A549 (cell line): ENCODE measurements around the gene PCDHB3. TPM values are rescaled to one million over a fixed set of nuclear protein-coding genes. Genes with fewer than 3 reads are reported as not detected.
A peak's percentile ranks its signal among the peaks of the same experiment; 100 is the strongest.

Experiments used
- ATAC-seq, 2 experiments: fragments of 200-7000 bp in 1 of 2; fragments of >200 bp in 1 of 2; cut with Nextera tagmentation in 1 of 2; cut with Tn5 transposase in 1 of 2; 3 replicates each; pipeline versions ENCODE4 v1.8.0 to v1.9.1; 2018 to 2020; ENCODE audit warnings: mild to moderate bottlenecking in 1 of 2, moderate library complexity in 1 of 2
- CTCF ChIA-PET: fragments of 300-600 bp; sonication (Branson Sonifier 250); formaldehyde crosslinking; extraction: SDS; loops from one replicate; lab custom pipeline; 2021; ENCODE audit warnings: antibody characterized with exemption, inconsistent platforms; lab: Yijun Ruan, JAX
- POLR2A ChIA-PET: fragments of 350-600 bp; formaldehyde crosslinking; extraction: SDS; loops from one replicate; lab custom pipeline; 2021; ENCODE audit warnings: antibody characterized with exemption, inconsistent platforms; lab: Yijun Ruan, JAX
- DNase-seq, 2 experiments: peaks; one replicate each; pipeline versions ENCODE4 v3.0.0 to v3.0.0-alpha.2; 2011 to 2016; ENCODE audit warnings: low read depth in 1 of 2, low spot score in 1 of 2
- FAIRE-seq: peaks from 2 replicates; lab custom pipeline; 2011; peaks lifted over from hg19 to GRCh38; lab: Jason Lieb, UNC
- H3K27ac ChIP-seq, 2 experiments: fragments of >200 bp; sonication (Bioruptor Twin); formaldehyde crosslinking; 3 replicates each; pipeline ENCODE4 v1.5.1; 2016 to 2017
- H3K4me1 ChIP-seq: fragments of >200 bp; sonication (Bioruptor Twin); formaldehyde crosslinking; 3 replicates; pipeline ENCODE4 v1.6.1; 2016
- H3K4me2 ChIP-seq: fragments of >200 bp; sonication (Bioruptor Twin); formaldehyde crosslinking; 3 replicates; pipeline ENCODE4 v1.6.1; 2016
- H3K4me3 ChIP-seq: fragments of >200 bp; sonication (Bioruptor Twin); formaldehyde crosslinking; 3 replicates; pipeline ENCODE4 v1.5.1; 2016
- H3K9me3 ChIP-seq: fragments of >200 bp; sonication (Bioruptor Twin); formaldehyde crosslinking; 3 replicates; pipeline ENCODE4 v1.6.1; 2016
- CEBPB ChIP-seq, 2 experiments: fragments of >200 bp in 1 of 2; sonication (Bioruptor Twin) in 1 of 2; formaldehyde crosslinking in 1 of 2; IDR thresholded peaks; 2 replicates each; pipeline ENCODE4 v1.6.1; 2012 to 2016
- ELK1 ChIP-seq: fragments of 150-350 bp; IDR thresholded peaks from 2 replicates; pipeline ENCODE4 v1.6.1; 2014; ENCODE audit warnings: low read depth, mild to moderate bottlenecking, low read length
- FOSL2 ChIP-seq, 2 experiments: fragments of 450-650 bp in 1 of 2; fragments of >200 bp in 1 of 2; sonication (Bioruptor Twin) in 1 of 2; formaldehyde crosslinking; IDR thresholded peaks; 2 replicates each; pipeline versions ENCODE4 v1.5.0 to v1.6.1; 2016 to 2020; ENCODE audit warnings: mild to moderate bottlenecking in 1 of 2, moderate library complexity in 1 of 2
- HEYL ChIP-seq: fragments of 250-450 bp; sonication (Bioruptor Pico); IDR thresholded peaks from 2 replicates; pipeline ENCODE4 v1.8.0; 2021; ENCODE audit warnings: mild to moderate bottlenecking, moderate library complexity
- HOXA7 ChIP-seq: fragments of 250-450 bp; sonication (Bioruptor Pico); IDR thresholded peaks from 2 replicates; pipeline ENCODE4 v1.5.0; 2020; ENCODE audit warnings: mild to moderate bottlenecking, moderate library complexity
- KDM5A ChIP-seq: fragments of 200-600 bp; sonication (generic); IDR thresholded peaks from 2 replicates; pipeline ENCODE4 v1.6.1; 2016; ENCODE audit warnings: antibody characterized with exemption, mild to moderate bottlenecking
- MYC ChIP-seq: IDR thresholded peaks from 2 replicates; pipeline ENCODE4 v1.6.1; 2012; ENCODE audit warnings: mild to moderate bottlenecking, inconsistent platforms, low read length, improper control_type of control experiment, borderline replicate concordance
- NPAS2 ChIP-seq: fragments of 250-450 bp; sonication (Bioruptor Pico); IDR thresholded peaks from 2 replicates; pipeline ENCODE4 v1.8.0; 2022; ENCODE audit warnings: mild to moderate bottlenecking, moderate library complexity, borderline replicate concordance
- RAD21 ChIP-seq, 2 experiments: fragments of >200 bp in 1 of 2; sonication (Bioruptor Twin) in 1 of 2; formaldehyde crosslinking in 1 of 2; IDR thresholded peaks in 1 of 2; conservative IDR thresholded peaks in 1 of 2; 2 replicates in 1 of 2; 3 replicates in 1 of 2; pipeline ENCODE4 v1.6.1; 2012 to 2018; ENCODE audit warnings: inconsistent platforms in 1 of 2
- RCOR1 ChIP-seq: fragments of 150-350 bp; IDR thresholded peaks from 2 replicates; pipeline ENCODE4 v1.6.1; 2014; ENCODE audit warnings: antibody characterized with exemption, low read length, low read depth
- SMC3 ChIP-seq: fragments of >200 bp; sonication (Bioruptor Twin); formaldehyde crosslinking; IDR thresholded peaks from 3 replicates; pipeline ENCODE4 v1.6.1; 2018; ENCODE audit warnings: inconsistent platforms
- TFCP2L1 ChIP-seq: fragments of 250-450 bp; sonication (Bioruptor Pico); IDR thresholded peaks from 2 replicates; pipeline ENCODE4 v1.5.0; 2021; ENCODE audit warnings: mild to moderate bottlenecking
- TP53 ChIP-seq: fragments of 250-450 bp; sonication (Bioruptor Pico); IDR thresholded peaks from 2 replicates; pipeline ENCODE4 v1.5.0; 2021; ENCODE audit warnings: mild to moderate bottlenecking, moderate library complexity
- ZC3H11A ChIP-seq: fragments of 450-650 bp; IDR thresholded peaks from 2 replicates; pipeline ENCODE4 v1.6.1; 2014; ENCODE audit warnings: antibody characterized with exemption, mild to moderate bottlenecking
- ZSCAN20 ChIP-seq: fragments of 250-450 bp; sonication (Bioruptor Pico); IDR thresholded peaks from 2 replicates; pipeline ENCODE4 v1.8.0; 2022; ENCODE audit warnings: mild to moderate bottlenecking, moderate library complexity
- WGBS: methylation state at CpG from one replicate; pipeline ENCODE4 v1.1.6; 2017; ENCODE audit errors: missing lambda C conversion rate; 5-methylcytosine and 5-hydroxymethylcytosine counted together
- polyA minus RNA-seq: library from RNA; depleted of rRNA, polyadenylated mRNA; stranded (reverse); fragments of >200 nt; gene quantifications from 2 replicates; pipeline ENCODE4 v1.2.3, GENCODE V29; 2011; rRNA and poly(A)+ RNA removed
- polyA plus RNA-seq, 4 experiments: library from polyadenylated mRNA; depleted of rRNA in 3 of 4; stranded (reverse); fragments of >200 nt; fragmentation: RNase III in 1 of 4; extraction: RNeasy Plus Mini Kit Qiagen cat#74134 plus additional on column Dnase treatment in 1 of 4; gene quantifications; 2 replicates in 3 of 4; 3 replicates in 1 of 4; pipeline ENCODE4 v1.2.3, GENCODE V29; 2011 to 2017
- TF ChIP-seq, protein P1 (sequence below): fragments of >200 bp; sonication (Bioruptor Twin); formaldehyde crosslinking; IDR thresholded peaks from 3 replicates; pipeline ENCODE4 v1.5.1; 2016
- TF ChIP-seq, protein P2 (sequence below): fragments of 200-600 bp; sonication (generic); IDR thresholded peaks from 2 replicates; pipeline ENCODE4 v1.6.1; 2016; ENCODE audit warnings: antibody characterized with exemption, mild to moderate bottlenecking, moderate library complexity
- TF ChIP-seq, protein P3 (sequence below): IDR thresholded peaks from 2 replicates; pipeline ENCODE4 v1.6.1; 2012; ENCODE audit warnings: low read depth, borderline replicate concordance
- TF ChIP-seq, protein P4 (sequence below): fragments of >200 bp; sonication (Bioruptor Twin); formaldehyde crosslinking; IDR thresholded peaks from 3 replicates; pipeline ENCODE4 v1.6.1; 2016

Gene PCDHB3
- polyA plus RNA-seq (2011; rRNA removed), result 0.09 and 0.10 TPM in 2 replicates
- 0.01 and 0.04 TPM in 2 replicates for polyA plus RNA-seq (2012; cell fraction: cytosol; rRNA removed)
- polyA plus RNA-seq (2012; cell fraction: nucleus; rRNA removed), result 0.09 and 0.26 TPM in 2 replicates
- polyA plus RNA-seq (2017; fragmentation: RNase III; extraction: RNeasy Plus Mini Kit Qiagen cat#74134 plus additional on column Dnase treatment), result 0.03 to 0.06 TPM (median 0.03 TPM) in 3 replicates
- 1.0 and 1.9 TPM in 2 replicates for polyA minus RNA-seq

- 65% methylated on average over 19 of the region's 19 CpGs for WGBS
- FAIRE-seq (no peak), DNase-seq (peak in 1 of 2 experiments; percentile 20), ATAC-seq (no peak)
- Histone ChIP-seq H3K4me1 (no peaks in the 10 kb centered on the region), H3K9me3 (peaks cover 19% of the 10 kb centered on the region), H3K4me2 (no peak within 1 kb of the TSS), H3K4me3 (no peak within 1 kb of the TSS), H3K27ac (no peak within 1 kb of the TSS)
- ChIA-PET CTCF (interaction anchor here (1.4 kb wide), 1 partner anchor 231 kb away, joined by 3 read pairs; the partner anchor contains the start of gene PCDHA11), POLR2A (no interaction called here)
- TF ChIP-seq NPAS2 (CRISPR knock-in tag), result no peak
- TF ChIP-seq RAD21 (conservative IDR thresholded peaks at IDR 0.05 in 1 of 2, IDR thresholded peaks at IDR 0.05 in 1 of 2), result no peak
- TF ChIP-seq, protein P1, sequence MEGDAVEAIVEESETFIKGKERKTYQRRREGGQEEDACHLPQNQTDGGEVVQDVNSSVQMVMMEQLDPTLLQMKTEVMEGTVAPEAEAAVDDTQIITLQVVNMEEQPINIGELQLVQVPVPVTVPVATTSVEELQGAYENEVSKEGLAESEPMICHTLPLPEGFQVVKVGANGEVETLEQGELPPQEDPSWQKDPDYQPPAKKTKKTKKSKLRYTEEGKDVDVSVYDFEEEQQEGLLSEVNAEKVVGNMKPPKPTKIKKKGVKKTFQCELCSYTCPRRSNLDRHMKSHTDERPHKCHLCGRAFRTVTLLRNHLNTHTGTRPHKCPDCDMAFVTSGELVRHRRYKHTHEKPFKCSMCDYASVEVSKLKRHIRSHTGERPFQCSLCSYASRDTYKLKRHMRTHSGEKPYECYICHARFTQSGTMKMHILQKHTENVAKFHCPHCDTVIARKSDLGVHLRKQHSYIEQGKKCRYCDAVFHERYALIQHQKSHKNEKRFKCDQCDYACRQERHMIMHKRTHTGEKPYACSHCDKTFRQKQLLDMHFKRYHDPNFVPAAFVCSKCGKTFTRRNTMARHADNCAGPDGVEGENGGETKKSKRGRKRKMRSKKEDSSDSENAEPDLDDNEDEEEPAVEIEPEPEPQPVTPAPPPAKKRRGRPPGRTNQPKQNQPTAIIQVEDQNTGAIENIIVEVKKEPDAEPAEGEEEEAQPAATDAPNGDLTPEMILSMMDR, result no peak
- no peak for TF ChIP-seq MYC
- TF ChIP-seq, protein P2, sequence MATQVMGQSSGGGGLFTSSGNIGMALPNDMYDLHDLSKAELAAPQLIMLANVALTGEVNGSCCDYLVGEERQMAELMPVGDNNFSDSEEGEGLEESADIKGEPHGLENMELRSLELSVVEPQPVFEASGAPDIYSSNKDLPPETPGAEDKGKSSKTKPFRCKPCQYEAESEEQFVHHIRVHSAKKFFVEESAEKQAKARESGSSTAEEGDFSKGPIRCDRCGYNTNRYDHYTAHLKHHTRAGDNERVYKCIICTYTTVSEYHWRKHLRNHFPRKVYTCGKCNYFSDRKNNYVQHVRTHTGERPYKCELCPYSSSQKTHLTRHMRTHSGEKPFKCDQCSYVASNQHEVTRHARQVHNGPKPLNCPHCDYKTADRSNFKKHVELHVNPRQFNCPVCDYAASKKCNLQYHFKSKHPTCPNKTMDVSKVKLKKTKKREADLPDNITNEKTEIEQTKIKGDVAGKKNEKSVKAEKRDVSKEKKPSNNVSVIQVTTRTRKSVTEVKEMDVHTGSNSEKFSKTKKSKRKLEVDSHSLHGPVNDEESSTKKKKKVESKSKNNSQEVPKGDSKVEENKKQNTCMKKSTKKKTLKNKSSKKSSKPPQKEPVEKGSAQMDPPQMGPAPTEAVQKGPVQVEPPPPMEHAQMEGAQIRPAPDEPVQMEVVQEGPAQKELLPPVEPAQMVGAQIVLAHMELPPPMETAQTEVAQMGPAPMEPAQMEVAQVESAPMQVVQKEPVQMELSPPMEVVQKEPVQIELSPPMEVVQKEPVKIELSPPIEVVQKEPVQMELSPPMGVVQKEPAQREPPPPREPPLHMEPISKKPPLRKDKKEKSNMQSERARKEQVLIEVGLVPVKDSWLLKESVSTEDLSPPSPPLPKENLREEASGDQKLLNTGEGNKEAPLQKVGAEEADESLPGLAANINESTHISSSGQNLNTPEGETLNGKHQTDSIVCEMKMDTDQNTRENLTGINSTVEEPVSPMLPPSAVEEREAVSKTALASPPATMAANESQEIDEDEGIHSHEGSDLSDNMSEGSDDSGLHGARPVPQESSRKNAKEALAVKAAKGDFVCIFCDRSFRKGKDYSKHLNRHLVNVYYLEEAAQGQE, result no peak
- TF ChIP-seq, protein P3, sequence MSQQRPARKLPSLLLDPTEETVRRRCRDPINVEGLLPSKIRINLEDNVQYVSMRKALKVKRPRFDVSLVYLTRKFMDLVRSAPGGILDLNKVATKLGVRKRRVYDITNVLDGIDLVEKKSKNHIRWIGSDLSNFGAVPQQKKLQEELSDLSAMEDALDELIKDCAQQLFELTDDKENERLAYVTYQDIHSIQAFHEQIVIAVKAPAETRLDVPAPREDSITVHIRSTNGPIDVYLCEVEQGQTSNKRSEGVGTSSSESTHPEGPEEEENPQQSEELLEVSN, result no peak
- TF ChIP-seq FOSL2 (IDR thresholded peaks at IDR 0.05), result no peak
- no peak for TF ChIP-seq FOSL2 (CRISPR knock-in tag; IDR thresholded peaks at IDR 0.05)
These were observed at the start of gene PCDHB3 for GRCh38 chr5:141100243-141100805. PCDHB3 (plus strand) TSS chr5:141100473; CDS start chr5:141100650, 177 bp downstream.

DNA sequence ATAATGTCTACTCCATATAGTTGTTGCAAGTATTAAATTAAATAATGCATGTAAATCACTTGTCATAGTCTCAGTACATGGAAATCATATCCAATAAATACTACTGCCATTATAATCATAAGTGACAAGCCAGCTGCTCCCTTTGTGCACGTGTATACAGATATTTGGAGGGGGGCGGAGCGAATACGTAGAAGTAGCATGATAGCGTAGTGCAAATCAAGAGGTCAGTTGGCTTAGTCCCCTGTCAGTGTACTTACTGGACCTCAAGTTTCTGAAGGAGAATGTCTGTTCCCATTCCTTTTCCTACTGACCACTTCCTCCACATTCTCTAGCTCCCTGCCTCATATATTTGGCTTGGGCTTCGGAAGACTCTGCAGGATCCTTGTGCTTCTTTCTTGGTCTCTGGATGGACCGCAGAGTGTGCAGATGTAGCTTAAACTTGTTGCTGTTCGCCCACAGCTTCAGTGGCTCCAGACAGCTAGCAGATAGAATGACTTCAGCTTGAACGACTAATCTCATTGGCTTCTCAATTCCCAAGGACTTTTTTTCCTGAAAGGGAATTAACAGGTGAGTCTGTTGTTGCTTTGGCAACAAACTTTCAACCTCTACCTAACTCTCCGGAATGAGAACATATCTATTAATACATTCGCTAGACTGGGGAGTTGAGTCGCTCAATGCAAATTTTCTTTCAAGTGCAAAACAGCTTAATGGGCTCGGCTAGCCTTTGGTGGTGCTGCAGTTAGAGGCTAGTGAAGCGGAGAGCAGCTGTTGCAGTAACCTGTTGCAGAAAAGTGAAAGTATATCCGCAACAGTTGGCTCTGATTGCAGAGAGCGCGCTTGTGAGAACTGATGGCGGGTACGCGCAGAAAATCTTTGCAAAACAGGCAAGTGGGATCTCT lies 49.4 kb upstream of the PCDHB3 start, which contains the start of gene PCDHB1:
Gene PCDHB1, plus strand, starts transcription at position 753 of the 899 bp plus-strand sequence. Its CDS starts 97 bp downstream, at position 850.
- TF ChIP-seq, protein P4, sequence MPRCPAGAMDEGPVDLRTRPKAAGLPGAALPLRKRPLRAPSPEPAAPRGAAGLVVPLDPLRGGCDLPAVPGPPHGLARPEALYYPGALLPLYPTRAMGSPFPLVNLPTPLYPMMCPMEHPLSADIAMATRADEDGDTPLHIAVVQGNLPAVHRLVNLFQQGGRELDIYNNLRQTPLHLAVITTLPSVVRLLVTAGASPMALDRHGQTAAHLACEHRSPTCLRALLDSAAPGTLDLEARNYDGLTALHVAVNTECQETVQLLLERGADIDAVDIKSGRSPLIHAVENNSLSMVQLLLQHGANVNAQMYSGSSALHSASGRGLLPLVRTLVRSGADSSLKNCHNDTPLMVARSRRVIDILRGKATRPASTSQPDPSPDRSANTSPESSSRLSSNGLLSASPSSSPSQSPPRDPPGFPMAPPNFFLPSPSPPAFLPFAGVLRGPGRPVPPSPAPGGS, result no peak
- TF ChIP-seq TP53 (CRISPR knock-in tag) (no peak), HEYL (CRISPR knock-in tag) (no peak), TFCP2L1 (CRISPR knock-in tag) (no peak), SMC3 (no peak), CEBPB (IDR thresholded peaks at IDR 0.05) (no peak), ELK1 (no peak), ZC3H11A (no peak), NPAS2 (CRISPR knock-in tag) (no peak), KDM5A (no peak), HOXA7 (CRISPR knock-in tag) (no peak), ZSCAN20 (CRISPR knock-in tag) (no peak), RCOR1 (no peak)
- DNase-seq (no peak), ATAC-seq (peak in 1 of 2 experiments; percentile 46; a peak in 3 of 6 replicates), FAIRE-seq (no peak)
- CTCF ChIA-PET, result interaction anchor here (0.7 to 2.2 kb wide), 8 partner anchors 9 to 897 kb away, joined by 3 to 9 read pairs (median 4); partner anchors contain the start of genes PCDHA12 and PCDHA8
- peak within 1 kb of the TSS; percentile 42 for H3K4me3 ChIP-seq
- H3K4me2 ChIP-seq, result peak within 1 kb of the TSS; percentile 70
- POLR2A ChIA-PET, result no interaction called here
- H3K27ac ChIP-seq, result no peak within 1 kb of the TSS
- H3K9me3 ChIP-seq, result 0 out of 3 replicates have a peak, but pooled peaks cover 7% of the 10 kb centered on the region
- no peaks in the 10 kb centered on the region for H3K4me1 ChIP-seq
- WGBS, result 14% methylated on average over 20 of the region's 20 CpGs
